Peyer's patch (tissue), 4 donors: Measurements from ENCODE around the gene TRMT2A.

Experiments used
- CTCF ChIP-seq, 6 experiments: fragments of 450-650 bp in 4 of 6; fragments of 200-600 bp in 2 of 6; sonication (generic) in 1 of 6; IDR thresholded peaks; one replicate each; pipeline ENCODE4 v1.5.1; 2017 to 2019; ENCODE audit warnings: antibody characterized with exemption in 6 of 6, mild to moderate bottlenecking in 3 of 6, moderate library complexity in 1 of 6
- POLR2A ChIP-seq, 2 donors: fragments of 450-650 bp; IDR thresholded peaks; one replicate each; pipeline ENCODE4 v1.5.1; 2017; ENCODE audit warnings: antibody characterized with exemption in 2 of 2, mild to moderate bottlenecking in 2 of 2, moderate library complexity in 2 of 2

GRCh38 chr22:20138417-20138738 is 21.4 kb upstream of the TRMT2A start:
- no peak for TF ChIP-seq POLR2A (IDR thresholded peaks at IDR 0.05)
- no peak for TF ChIP-seq CTCF (IDR thresholded peaks at IDR 0.05)
